GM19025 (cell line): ENCODE measurements around the gene OXGR1.
"Not testable (repeated sequence)": the region's sequence is repeated elsewhere in the genome, so short reads cannot be mapped to it uniquely, and the experiment has no call there.

Source experiments
- ATAC-seq: cut with Tn5 transposase; IDR thresholded peaks from one replicate; pipeline ENCODE4 v1.9.1; 2021; ENCODE audit warnings: mild to moderate bottlenecking, low read depth, moderate library complexity; ENCODE audit not compliant: unreplicated experiment

The OXGR1 gene

DNA sequence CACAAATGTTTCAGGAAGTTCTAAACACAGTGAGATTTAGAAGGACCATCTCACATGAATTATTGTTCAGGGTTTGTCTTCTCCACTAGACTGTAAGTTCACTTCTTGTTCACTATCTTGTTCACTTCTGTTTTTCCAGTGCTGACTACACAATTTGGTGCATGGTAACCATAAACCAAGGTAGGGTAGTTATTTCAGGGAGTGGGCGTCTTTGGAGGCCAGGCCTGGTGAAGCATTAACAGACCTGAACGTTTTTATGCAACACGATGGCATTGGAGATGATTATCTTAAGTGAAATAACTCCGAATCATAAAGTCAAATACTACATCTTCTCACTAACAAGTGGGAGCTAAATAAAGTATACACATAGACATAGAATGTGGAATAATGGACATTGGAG, 14.4 kb upstream of the OXGR1 start:
- no peak for ATAC-seq

- ATAC-seq: no peak
Observed at GRCh38 chr13:97005625-97006262, 11.5 kb upstream of the OXGR1 start.

DNA sequence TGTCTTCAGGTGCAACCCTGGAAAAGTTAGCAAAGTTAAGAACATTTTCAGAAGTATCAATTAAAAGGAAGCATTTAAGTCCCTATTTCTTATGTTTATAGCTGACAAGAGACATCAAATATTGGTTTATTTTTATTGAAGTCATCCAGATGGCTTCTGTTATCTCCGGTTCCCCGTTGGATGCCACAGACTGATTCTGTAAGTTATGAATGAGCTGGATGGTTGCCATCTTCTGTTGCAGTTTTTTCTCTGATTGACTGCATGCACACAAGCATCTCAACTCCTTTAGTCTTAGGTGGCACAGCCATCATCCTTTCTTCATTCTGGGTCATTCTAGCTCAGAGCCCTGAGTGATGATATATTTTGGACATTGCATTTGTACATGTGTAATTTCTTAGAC, 10.6 kb upstream of the OXGR1 start:
- ATAC-seq: no peak

DNA sequence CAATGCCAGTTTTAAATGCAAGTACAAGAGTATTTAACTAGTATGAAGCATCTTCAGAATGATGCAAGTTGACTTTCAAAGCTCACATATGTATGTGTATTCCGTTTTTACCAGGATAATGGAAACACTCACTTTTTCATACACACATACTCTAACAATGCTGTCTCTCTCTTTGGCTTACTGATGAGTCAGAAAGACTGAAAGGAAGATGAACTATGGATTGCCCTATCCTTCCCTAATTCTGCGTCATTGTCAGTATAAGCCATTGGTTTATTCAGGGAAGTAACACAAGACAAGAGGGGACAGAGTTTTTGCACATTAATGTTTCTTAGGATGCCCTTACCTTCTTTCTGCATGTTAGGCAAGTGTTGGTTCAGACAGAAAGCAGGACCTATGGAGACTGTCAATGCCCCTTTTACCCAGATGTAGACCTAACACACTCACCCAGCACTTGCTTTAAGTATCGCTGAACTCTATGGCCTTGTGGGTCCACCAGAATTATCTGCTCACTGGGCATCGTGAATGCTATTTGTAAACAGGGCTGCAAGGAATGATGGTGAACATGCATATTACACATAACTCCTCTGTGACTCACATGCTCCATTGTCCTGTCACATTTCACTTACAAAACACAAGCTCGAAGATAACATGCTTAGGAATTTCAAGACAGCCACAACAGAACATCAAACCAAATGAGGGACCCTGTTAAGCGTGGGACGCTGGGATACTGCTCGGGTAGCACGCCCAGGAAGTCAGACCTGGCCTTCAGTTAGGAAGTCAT, 10.0 kb upstream of the OXGR1 start:
- no peak for ATAC-seq

DNA sequence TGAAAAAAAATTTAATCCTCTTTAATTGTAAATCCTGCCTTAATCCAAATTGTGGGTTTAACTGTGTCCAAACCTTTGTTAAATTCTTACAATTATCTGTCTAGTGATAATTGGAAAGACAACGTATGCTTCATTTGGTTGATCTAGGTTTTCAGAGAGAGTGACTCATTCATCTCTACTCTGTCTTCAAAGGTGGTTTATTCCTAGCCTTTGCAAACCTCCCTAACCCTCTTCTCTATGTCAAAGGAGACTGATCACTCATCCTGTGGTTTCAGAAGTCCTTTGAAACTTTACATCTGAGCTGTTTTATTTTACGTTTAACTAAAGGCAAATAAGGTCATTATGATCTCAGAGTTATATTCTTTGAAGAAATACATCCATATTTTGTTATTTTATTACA, 8.8 kb upstream of the OXGR1 start:
- ATAC-seq: no peak

GRCh38 chr13:97002581-97002980, 8.3 kb upstream of the OXGR1 start:
- no peak for ATAC-seq

DNA sequence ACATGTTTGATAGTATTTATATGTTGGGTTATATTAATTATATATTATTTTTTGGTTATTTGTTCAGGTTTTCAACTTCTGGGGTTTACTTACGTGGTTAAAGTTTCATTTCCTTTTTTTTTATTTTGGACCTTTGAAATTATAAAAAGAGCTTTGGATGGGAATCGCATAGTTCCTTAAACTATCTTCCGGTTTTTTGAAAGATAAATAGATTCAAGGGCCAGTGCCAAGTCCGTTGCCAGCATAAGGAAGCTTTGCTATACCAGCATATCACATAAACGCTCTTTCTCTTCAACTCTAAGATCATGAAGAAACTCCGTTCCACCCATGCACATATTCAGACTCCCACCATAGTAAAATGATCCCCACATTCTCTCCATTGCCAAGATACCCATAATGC, 7.4 kb upstream of the OXGR1 start:
- no peak for ATAC-seq

GRCh38 chr13:97000295-97000925, 6.1 kb upstream of the OXGR1 start:
- no peak for ATAC-seq

- no peak for ATAC-seq
Observed at GRCh38 chr13:96999091-96999490, 4.8 kb upstream of the OXGR1 start.

- no peak for ATAC-seq
Observed at GRCh38 chr13:96998051-96998450, 3.8 kb upstream of the OXGR1 start.

GRCh38 chr13:96996886-96997285, 2.6 kb upstream of the OXGR1 start:
- ATAC-seq: no peak

DNA sequence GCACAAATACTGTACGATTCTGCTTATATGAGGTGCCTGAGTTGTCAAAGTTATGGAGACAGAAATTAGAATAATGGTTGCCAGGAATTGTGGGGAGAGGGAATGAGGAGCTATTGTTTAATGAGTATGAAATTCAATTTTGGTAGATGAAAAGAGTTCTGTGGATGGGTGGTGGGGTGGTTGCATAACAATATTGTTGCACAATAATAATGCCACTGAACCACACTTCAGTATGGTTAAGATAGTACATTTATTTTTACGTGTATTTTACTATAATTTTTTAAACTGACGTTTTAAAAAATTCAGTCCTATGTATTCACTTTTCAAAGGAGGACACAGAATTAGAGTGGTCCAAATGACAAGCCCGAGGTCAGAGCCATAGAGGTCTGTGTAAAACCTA, 1.8 kb upstream of the OXGR1 start:
- no peak for ATAC-seq

DNA sequence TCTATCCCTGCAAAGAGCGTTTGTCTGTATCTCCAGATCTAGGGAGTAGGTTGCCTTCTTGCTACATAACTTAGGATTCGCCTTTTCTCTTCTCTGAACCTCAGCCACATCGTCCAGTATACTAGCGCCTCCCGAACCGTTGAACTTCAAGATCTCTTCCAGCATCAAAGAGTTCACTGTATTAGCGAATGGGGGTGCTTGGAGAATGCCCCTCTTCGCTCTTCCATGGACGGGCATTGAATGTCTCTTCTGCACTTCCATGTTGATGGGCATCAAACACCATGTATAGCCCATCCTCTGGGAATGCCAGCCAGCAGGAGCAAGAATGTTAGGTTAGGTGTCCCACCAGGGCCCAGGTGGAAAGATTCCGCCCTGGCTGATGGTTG, 575 bp upstream of the OXGR1 start:
- ATAC-seq: no peak

- ATAC-seq: no peak
Observed at GRCh38 chr13:96993634-96994016, 651 bp downstream of the OXGR1 start.

- no peak for ATAC-seq
Observed at GRCh38 chr13:96992633-96993032, 1.6 kb downstream of the OXGR1 start.

DNA sequence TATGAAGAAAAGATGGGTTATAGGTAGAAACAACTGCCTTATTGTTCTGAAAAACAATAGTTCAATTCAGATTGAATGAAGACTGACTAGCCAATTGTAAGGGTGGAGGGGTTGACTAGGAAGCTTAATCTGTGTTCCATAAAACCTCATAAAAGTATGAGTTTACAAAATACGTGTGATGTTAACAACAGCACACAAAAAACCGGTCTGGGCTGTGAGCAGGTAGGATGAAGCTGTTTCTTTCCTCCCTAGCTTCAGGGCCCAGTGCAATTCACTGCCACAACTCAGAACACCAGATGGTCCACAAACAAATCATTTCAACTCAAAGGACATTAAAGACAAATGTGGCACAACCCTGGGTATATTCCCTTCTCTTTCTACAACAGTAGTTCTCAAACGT, 3.2 kb downstream of the OXGR1 start:
- no peak for ATAC-seq

GRCh38 chr13:96988441-96988840, 5.8 kb downstream of the OXGR1 start:
- no peak for ATAC-seq

- peak; percentile 100 for ATAC-seq
Observed at GRCh38 chr13:96984051-96984508, 10.2 kb downstream of the OXGR1 start.

- ATAC-seq: no peak
Observed at GRCh38 chr13:96982672-96983071, 11.6 kb downstream of the OXGR1 start.

DNA sequence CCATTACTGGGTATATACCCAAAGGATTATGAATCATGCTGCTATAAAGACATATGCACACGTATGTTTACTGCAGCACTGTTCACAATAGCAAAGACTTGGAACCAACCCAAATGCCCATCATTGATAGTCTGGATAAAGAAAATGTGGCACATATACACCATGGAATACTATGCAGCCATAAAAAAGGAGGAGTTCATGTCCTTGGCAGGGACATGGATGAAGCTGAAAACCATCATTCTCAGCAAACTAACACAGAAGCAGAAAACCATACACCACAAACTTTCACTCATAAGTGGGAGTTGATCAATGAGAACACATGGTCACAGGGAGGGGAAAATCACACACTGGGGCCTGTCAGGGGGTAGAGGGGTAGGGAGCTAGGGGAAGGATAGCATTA, 14.4 kb downstream of the OXGR1 start:
- ATAC-seq: not testable (repeated sequence)

DNA sequence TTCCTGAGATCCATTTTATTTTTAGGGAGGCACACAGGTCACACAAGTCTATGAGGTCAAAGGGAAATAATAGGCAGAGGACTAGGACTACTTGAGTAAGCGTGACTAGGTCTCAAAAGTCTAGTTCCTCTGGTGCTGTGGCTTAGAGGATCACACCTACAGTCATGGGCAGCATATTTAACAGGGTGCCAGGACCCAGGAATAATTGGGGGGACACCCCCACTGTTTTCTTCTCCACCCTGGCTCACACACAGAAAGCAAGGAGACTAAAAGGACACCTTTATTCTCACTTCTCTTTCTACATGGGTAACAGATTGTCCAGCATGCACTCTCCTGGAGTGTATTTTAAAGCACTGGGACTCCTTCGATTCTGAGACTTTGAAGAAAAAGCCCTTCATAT, 26.2 kb downstream of the OXGR1 start:
- ATAC-seq: no peak

GRCh38 chr13:96967248-96967745, 27.0 kb downstream of the OXGR1 start:
- no peak for ATAC-seq
